HepG2 (cell line): ENCODE results near the gene GRK5. TPM values are rescaled to one million over a fixed set of nuclear protein-coding genes. Genes with fewer than 3 reads are reported as not detected.

Experiments
- FOXM1 ChIP-seq: sonication (generic); formaldehyde crosslinking; IDR thresholded peaks from 2 replicates; pipeline ENCODE4 v1.5.0; 2020; ENCODE audit warnings: missing genetic modification reagents
- HDAC1 ChIP-seq: sonication (generic); formaldehyde crosslinking; IDR thresholded peaks from 2 replicates; pipeline ENCODE4 v1.5.1; 2020; ENCODE audit warnings: mild to moderate bottlenecking, missing genetic modification reagents
- IKZF5 ChIP-seq: IDR thresholded peaks from 2 replicates; pipeline ENCODE4 v1.6.1; 2018; ENCODE audit warnings: missing genetic modification reagents, mild to moderate bottlenecking, missing compliant biosample characterization
- KDM6A ChIP-seq: IDR thresholded peaks from 2 replicates; pipeline ENCODE4 v1.6.1; 2016; ENCODE audit warnings: low read depth
- MAX ChIP-seq: IDR thresholded peaks from 2 replicates; pipeline ENCODE4 v1.6.1; 2012; ENCODE audit warnings: inconsistent platforms
- MED1 ChIP-seq: sonication (generic); formaldehyde crosslinking; IDR thresholded peaks from 2 replicates; pipeline ENCODE4 v1.4.0; 2020; ENCODE audit warnings: missing genetic modification reagents
- SMAD9 ChIP-seq: sonication (generic); formaldehyde crosslinking; IDR thresholded peaks from 2 replicates; pipeline ENCODE4 v1.5.1; 2020; ENCODE audit warnings: mild to moderate bottlenecking, missing genetic modification reagents
- TBL1XR1 ChIP-seq: fragments of 150-350 bp; IDR thresholded peaks from 2 replicates; pipeline ENCODE4 v1.6.1; 2014; ENCODE audit warnings: borderline replicate concordance, low read length; ENCODE audit not compliant: partially characterized antibody
- ZBTB8A ChIP-seq: sonication (generic); formaldehyde crosslinking; IDR thresholded peaks from 2 replicates; pipeline ENCODE4 v1.4.0; 2020; ENCODE audit warnings: mild to moderate bottlenecking, low read depth, missing genetic modification reagents, borderline replicate concordance
- ZMYM2 ChIP-seq: sonication (generic); formaldehyde crosslinking; IDR thresholded peaks from 2 replicates; pipeline ENCODE4 v1.8.0; 2022; ENCODE audit warnings: mild to moderate bottlenecking, missing genetic modification reagents
- ZNF501 ChIP-seq: sonication (generic); formaldehyde crosslinking; IDR thresholded peaks from 2 replicates; pipeline ENCODE4 v1.5.1; 2020; ENCODE audit warnings: mild to moderate bottlenecking, moderate library complexity, missing genetic modification reagents
- ZNF687 ChIP-seq: sonication (generic); formaldehyde crosslinking; IDR thresholded peaks from 2 replicates; pipeline ENCODE4 v1.5.1; 2020; ENCODE audit warnings: mild to moderate bottlenecking, missing genetic modification reagents, moderate library complexity
- ZNF781 ChIP-seq: sonication (generic); formaldehyde crosslinking; IDR thresholded peaks from 2 replicates; pipeline ENCODE4 v1.5.1; 2020; ENCODE audit warnings: borderline replicate concordance, mild to moderate bottlenecking, missing genetic modification reagents; ENCODE audit errors: not compliant biosample characterization
- polyA plus RNA-seq, 8 experiments: library from polyadenylated mRNA; depleted of rRNA in 3 of 8; stranded (reverse) in 7 of 8; unstranded in 1 of 8; fragments of >200 nt; fragmentation: Illumina TruSeq in 4 of 8; extraction: Trizol in 4 of 8; gene quantifications; 2 replicates each; pipeline versions ENCODE4 v1.2.1 to v1.2.3, GENCODE V29; 2011 to 2016; ENCODE audit warnings: low read depth in 4 of 8, missing spikeins in 1 of 8, mixed read lengths in 1 of 8; ENCODE audit not compliant: insufficient read depth in 1 of 8
- total RNA-seq, 5 experiments: library from RNA; depleted of rRNA; stranded (reverse); fragments of >200 nt; fragmentation: Illumina TruSeq; extraction: Trizol; gene quantifications; 2 replicates each; pipeline ENCODE4 v1.2.3, GENCODE V29; 2016; ENCODE audit warnings: low read depth in 1 of 5
- TF ChIP-seq, protein P1 (sequence below): sonication (generic); formaldehyde crosslinking; IDR thresholded peaks from 2 replicates; pipeline ENCODE4 v1.5.1; 2020; ENCODE audit warnings: missing genetic modification reagents, mild to moderate bottlenecking, borderline replicate concordance
- TF ChIP-seq, protein P2 (sequence below): IDR thresholded peaks from 2 replicates; pipeline ENCODE4 v1.6.1; 2016; ENCODE audit warnings: low read depth

GRK5 gene
- total and polyA plus RNA-seq, 2 of the 13 experiments (the other 11 are each of a cell fraction or from before 2014, with no cell fraction given): 10.4 to 12.6 TPM

DNA sequence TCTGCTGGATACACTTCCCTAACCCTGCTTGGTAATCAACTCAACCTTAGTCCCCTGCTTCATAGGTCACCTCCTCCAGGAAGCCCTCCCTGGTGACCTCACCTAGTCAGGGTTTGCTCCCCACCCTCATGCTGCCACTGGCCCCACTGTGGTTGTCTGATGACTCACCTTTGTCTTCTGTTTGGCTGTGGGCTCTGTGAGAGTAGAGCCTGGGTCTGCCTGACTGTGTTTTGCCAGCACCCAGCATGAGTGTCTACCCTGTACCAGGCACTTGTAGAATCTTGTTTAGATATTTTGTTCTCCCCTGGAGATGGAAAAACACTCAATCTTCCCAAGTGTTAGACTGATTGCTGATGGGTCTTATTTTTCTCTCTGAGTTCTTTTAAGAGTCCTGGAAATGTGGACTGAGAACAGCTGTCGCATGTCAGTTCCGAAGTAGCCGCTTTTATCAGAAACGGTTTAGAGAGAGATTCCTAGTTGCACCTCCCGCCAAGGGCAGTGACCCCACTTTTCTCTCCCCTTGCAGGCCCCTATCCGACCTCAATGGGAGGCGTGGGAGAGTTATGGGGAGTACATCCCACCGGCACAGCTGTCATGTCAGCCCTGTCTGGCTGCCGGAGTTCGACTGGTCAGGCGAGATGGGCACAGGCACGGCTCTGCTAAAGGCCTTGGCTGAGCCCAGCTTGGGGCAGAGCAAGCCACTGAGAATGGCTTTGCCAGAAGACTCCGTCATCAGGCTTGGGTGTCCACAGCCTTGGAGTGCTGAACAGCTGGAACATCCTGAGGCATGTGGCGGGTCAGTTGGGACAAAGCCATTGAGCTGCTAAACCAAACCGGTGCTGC, 134.3 kb downstream of the GRK5 start (continued):
- TF ChIP-seq ZNF687 (CRISPR knock-in tag) (peak; percentile 73), SMAD9 (no peak), KDM6A (no peak), ZNF781 (CRISPR knock-in tag) (no peak), TBL1XR1 (peak; percentile 39), ZNF501 (CRISPR knock-in tag) (peak; percentile 72; the same call in 1 of the 2 replicates), FOXM1 (CRISPR knock-in tag) (no peak), ZBTB8A (CRISPR knock-in tag) (no peak), IKZF5 (CRISPR knock-in tag) (0 out of 2 replicates have a peak, but pooled peaks have one; percentile 55), ZMYM2 (CRISPR knock-in tag) (peak; percentile 89), MAX (peak; percentile 14; the same call in 1 of the 2 replicates), HDAC1 (CRISPR knock-in tag) (peak; percentile 34; the same call in 1 of the 2 replicates), MED1 (CRISPR knock-in tag) (peak; percentile 49; the same call in 1 of the 2 replicates)
- TF ChIP-seq, protein P1, sequence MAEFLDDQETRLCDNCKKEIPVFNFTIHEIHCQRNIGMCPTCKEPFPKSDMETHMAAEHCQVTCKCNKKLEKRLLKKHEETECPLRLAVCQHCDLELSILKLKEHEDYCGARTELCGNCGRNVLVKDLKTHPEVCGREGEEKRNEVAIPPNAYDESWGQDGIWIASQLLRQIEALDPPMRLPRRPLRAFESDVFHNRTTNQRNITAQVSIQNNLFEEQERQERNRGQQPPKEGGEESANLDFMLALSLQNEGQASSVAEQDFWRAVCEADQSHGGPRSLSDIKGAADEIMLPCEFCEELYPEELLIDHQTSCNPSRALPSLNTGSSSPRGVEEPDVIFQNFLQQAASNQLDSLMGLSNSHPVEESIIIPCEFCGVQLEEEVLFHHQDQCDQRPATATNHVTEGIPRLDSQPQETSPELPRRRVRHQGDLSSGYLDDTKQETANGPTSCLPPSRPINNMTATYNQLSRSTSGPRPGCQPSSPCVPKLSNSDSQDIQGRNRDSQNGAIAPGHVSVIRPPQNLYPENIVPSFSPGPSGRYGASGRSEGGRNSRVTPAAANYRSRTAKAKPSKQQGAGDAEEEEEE (CRISPR knock-in tag): peak; percentile 65; the same call in 1 of the 2 replicates
- TF ChIP-seq, protein P2, sequence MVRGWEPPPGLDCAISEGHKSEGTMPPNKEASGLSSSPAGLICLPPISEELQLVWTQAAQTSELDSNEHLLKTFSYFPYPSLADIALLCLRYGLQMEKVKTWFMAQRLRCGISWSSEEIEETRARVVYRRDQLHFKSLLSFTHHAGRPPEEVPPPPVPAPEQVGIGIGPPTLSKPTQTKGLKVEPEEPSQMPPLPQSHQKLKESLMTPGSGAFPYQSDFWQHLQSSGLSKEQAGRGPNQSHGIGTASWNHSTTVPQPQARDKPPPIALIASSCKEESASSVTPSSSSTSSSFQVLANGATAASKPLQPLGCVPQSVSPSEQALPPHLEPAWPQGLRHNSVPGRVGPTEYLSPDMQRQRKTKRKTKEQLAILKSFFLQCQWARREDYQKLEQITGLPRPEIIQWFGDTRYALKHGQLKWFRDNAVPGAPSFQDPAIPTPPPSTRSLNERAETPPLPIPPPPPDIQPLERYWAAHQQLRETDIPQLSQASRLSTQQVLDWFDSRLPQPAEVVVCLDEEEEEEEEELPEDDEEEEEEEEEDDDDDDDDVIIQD (CRISPR knock-in tag): 0 out of 2 replicates have a peak, but pooled peaks have one; percentile 25
